Hematopoietic multipotent progenitor cell treated with erythropoietin and hydrocortisone succinate and interleukin-3 and kit ligand, for 17 days (in vitro differentiated cells): ENCODE data around the gene TRAPPC2.

ENCODE experiments used
- DNase-seq: peaks from one replicate; pipeline ENCODE4 v3.0.0-alpha.2; 2015; ENCODE audit warnings: low spot score

The TRAPPC2 gene

DNA sequence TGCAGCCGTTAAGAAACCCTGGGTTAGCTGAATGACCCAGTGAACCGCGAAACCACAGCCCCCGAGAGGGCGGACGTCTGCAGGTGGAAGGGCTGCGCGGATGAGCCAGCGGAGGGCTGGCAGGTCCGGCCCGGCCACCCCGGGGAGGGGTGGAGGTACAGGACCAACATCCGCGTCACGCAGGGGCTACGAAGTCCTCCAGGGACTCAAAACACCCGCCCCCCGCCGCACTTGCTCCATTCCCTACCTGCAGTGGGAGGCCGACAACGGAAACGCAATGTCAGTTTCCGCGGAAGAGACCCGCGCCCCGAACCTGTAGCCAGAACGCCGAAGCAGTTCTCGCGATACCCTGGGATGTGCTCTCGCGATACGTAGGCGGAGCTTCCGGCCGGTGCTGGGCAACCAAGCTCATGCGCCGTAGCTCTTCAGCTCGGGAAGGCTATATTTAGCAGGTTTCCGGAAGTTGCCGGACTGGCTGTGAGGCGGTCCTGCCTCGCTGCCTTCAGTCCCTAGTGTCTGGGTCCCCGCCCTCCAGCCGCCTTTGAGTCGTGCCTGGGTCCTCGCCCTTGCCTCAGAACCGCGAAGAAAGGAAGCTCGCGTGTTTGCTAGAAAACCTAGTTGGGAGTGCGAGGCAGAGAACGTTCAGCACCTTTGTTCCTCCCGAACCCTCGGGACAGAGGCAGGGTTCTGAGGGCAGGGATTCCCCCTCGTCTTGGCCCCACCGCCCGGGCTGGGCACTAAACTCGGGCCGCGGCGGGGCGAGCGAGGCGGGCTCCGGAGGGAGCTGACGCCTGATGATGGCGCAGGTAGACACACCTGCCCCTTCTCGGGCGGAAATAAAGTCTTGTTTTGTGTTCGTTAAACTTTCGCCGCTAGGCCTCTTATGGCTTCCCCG, at the start of gene TRAPPC2, which contains the start of gene OFD1:
TRAPPC2 (minus strand) TSS at position 343 of the 895 bp plus-strand sequence. CDS start 14,657 bp downstream, outside the sequence.
OFD1 (plus strand) TSS at position 471 of the 895 bp plus-strand sequence; CDS start at position 795, 324 bp downstream.
- peak; percentile 94 for DNase-seq

DNA sequence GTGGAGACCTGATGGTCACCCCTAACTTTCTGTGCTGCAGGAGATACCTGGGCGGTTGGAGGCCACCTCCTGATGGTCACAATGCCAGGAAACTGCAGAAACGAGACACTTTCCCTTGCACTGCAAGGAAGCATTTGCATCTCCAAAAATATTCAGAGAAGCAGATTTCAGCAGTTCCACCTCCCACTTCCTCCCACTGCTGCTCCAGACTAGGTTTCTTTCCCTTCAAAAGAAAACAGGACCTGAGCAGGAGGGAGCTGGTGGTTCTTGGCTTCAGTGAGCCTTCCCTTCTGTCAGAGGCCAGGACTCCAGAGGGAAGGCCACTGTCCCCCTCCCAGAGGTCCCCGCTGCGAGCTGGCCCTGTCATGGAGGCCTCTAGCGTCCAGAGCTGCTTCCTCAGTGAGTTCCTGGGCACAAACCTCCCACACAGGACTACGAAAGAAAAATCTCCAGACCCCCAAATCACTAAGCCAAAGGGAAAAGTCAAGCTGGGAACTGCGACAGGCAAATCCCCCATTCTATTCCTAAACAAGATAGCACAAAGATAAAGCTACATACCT, 46.5 kb upstream of the TRAPPC2 start:
- no peak for DNase-seq

DNA sequence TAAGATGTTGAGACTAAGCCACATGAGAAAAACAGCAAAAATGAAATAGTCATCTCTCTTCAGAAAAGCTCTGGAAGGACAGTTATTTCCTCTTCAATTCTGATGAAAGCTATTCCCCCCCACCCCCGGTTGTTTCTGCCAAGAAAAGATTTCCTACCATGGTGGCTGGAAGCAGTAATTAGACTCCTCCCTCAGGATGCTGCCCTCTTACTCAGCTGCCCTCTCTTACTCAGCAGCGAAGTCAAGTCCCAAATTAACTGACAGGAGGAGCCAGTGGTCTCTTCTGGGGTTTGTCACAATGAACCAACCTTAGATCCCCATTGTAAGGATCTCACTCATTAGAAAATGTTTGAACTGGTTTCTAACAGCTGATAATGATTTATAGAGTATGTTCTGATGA, 44.5 kb upstream of the TRAPPC2 start:
- no peak for DNase-seq

DNA sequence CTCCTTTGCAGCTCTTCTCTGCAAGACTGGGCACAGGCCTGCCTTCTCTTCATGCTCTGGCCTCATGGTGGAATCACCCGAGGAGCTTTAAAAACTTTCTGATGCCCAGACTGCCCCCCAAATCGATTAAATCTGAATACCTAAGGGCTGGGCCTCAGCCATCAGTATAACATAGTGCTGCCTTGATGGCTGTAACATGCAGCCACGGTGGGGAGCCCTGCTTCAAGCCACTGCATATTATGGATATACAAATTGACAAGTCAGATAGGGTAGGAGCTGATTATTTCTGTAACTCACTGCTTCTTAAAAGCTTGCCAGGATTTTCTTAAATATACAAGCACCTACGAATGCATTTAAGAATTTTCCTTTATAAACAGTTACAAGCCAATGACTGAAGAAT, 42.0 kb upstream of the TRAPPC2 start:
- DNase-seq, result no peak

DNA sequence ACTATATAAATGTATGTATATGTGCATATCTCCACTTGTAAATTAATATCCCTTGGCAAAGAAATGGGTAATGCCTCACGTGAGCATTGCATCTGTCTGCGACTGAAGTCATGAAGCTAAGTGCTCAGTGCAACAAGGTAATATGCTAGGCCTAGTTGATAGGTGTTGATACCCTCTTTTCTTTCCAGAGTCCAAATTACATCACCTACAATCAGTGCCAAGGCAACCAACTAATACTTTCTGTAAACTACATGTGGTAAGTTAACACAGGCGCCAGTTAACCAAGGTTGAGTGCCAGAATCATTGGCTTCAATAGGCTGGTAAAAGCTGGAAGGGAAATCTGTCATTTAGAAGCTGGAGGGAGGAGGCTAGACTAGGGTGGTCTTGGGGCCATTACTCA, 41.4 kb upstream of the TRAPPC2 start:
- DNase-seq, result no peak

DNA sequence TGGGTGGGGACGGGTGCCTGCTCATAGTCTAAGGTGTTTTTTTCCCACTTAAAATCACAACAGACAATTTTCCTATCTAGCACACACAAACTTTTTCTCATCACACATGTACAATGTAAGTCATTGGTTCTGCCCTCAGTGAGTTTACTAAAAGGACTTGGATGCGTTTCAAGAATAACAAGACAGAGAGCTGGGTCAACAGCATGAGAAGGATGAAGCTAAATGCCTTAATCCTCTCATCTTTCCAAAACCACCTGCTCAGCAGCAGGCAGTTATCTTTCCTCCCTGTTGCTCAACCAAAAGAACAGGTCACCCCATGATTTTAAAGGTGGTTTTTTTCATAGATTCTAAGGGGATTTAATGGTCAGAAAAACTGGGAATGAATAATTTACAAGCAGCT, 40.3 kb upstream of the TRAPPC2 start:
- no peak for DNase-seq

DNA sequence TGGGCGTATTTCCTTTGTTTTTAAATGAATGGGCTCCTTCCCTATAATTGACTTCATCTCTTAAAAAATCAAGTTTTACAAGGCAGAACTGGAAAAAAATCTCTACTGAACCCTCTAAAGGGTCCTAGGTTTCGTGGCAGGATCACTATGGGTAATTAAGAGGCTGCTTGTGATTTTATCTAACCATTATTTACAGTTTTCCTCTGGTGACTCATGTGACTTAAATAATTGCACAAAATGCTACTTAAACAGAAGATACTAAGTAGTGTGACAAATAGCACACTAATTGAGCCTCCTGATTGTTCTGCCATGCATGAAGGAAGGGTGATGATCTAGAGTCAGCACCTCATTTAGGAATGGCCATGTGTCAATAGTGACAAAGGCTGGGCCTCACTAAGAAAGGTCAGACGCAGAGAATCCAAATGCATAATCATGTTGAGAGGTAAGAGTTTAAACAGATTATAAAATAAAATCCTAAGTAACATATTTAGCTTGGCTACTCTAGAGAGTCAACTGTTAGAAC, 35.7 kb upstream of the TRAPPC2 start:
- no peak for DNase-seq

DNA sequence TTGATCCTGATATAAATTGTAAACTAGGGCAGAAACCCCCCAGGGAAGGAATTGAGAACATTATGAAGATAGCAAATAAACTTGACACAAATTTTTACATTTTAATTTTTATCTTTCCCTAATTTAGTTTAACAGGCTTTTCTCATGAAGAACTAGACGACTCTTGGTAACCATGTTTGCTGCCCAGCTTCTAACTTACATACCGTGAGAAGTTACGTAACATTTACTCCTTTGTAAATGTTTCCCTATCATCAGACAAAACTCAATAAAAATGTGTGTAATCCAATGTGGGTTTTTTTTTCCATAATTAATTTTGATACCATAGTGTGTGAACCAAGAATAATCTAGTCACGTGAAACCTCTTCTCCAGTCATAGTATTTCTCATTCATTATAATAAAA, 34.5 kb upstream of the TRAPPC2 start:
- no peak for DNase-seq

DNA sequence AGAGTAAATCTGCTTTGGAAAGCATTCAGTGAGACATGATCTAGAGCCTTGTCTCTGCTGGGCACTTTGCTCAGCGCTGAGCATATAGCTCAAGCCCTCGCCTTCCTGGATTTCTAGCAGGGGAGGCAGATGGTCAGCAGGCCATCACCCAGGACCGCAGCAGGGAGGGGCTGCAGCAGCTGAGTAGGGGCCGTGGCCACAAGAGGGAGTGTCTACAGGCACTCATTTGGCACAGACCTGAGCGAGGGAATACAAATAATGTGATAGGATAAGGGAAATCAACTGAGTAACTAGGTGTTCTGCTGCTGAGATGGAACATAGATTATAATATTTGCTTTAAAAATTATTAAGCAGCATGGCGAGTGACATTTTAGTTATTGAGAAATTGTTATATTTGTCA, 30.3 kb upstream of the TRAPPC2 start:
- no peak for DNase-seq

DNA sequence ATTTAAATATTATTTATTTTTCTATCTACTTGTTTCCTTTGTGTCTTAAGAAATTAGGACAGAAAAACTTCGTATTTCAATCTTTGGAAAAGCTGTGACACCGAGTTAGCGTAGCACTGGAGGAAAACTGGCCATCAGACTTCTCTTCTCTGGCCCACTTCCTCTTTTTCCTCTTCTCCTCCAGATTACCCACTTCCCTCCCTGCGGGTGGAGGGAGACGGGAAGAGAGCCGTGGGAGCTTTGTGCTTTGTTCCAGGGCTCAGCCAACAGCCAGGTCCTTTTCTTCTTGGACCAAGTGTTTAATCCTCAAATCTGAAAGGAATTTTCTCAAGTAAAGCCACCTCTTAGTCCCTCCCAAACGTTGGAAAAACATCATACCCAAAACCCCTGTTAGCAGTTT, 29.9 kb upstream of the TRAPPC2 start:
- DNase-seq, result no peak

DNA sequence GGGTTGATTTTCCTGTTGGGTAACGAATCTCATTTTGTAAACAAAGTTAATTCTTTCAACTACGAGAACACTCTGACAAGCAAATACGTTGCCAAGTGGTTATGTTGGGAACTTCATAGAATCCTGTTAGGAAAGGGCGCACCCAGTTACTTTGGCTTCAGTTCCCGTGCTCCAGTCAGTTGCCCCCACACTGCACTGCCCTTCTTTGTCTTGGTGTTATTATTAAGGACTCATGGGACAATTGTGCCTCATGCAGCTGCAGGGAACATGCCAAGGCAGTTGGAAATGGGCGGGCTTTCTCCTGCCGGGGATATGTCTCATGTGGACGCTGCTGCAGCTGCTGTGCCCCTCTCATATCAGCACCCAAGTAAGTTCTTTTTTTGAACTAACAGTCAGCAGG, 29.1 kb upstream of the TRAPPC2 start:
- DNase-seq, result no peak

DNA sequence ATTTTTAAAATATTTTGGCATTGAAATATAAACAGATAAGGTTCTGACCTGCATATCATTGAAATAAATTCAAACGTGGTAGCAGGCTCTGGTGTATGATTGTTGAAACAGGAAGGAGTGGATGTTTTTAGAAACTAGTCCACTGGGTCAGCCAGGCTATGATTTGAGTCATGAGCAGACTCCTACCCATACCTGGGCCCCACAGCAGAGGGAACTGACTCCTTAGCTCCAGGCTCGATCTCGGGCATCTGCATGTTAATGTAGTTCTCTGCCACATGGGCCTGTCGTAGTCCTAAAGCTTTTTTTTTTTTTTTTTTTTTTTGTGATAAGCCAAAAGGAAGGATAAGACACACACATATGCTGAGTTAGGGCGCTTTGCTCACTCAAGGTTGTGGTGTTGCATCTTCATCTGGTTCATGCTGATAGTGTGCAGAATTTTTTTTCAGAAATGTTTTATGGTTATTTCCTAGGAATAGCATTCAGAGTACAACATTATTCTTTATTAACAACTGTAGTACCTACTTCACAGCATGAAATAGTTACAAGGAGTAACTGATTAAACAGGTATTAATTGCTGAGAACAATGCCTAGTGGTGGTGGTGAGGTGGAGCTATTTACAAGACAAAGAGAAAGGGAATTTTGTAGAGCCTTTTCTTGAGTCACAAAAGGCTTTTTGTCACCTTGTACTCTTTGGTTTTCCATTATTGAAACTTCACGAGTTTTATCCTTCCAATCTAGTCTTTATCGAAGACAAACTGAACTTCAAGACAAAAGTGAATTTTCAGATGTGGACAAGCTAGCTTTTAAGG, 27.4 kb upstream of the TRAPPC2 start:
- DNase-seq, result peak; percentile 40

DNA sequence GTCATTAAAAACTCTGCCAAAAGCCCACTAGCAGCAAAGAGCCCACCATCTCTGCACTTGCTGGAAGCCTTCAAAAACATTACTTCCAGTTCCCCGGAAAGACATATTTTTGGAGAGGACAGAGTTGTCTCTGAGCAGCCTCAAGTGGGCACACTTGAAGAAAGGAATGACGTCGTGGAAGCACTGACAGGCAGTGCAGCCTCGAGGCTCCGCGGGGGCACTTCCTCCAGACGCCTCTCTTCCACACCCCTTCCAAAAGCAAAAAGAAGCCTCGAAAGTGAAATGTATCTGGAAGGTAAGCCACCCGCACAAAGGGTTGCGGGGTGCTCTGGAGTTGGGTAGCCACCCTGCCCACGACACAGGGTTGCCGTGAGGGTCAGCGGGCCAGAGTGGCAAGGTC, 26.0 kb upstream of the TRAPPC2 start:
- DNase-seq, result no peak

DNA sequence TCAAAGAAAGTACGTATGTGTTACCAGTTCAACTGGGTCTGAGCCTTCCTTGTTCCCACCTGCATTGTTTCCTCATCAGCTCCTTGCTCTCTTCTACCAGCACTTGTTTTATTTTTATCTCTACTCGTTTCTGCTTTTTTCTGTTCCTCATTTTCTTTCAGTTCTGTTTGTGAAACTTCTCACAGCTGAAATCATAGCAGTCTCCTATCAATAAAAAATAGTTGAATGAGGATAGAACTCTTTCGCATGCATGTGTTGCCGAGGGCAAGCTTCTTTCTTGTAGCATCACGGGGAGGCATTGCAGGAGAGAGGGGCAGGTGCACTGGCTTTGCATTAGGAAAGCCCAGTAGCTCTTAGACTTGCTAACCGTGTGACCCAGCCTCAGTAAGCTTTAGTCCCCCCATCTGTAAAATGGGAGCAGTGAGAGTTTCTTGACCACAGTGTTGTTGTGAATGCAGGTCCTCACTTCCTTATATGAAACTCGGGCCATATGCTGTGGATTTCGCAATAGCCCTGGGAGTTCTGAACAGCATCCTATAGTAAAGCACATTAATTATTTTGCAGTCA, 24.8 kb upstream of the TRAPPC2 start:
- DNase-seq, result no peak

DNA sequence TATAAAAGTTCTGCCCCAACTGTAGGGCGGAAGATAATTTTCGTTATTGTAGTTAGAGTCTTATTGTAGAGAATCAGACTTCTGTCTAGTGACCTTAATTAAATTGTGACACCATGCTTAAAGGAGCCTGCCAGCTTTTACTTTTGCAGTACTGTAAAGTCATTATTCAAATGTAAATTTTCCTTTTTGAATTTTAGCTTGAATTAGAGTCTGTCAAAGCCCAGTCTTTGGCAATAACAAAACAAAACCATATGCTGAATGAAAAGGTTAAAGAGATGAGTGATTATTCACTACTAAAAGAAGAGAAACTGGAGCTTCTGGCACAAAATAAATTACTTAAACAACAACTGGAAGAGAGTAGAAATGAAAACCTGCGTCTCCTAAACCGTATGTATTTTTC, 22.0 kb upstream of the TRAPPC2 start:
- DNase-seq, result no peak

DNA sequence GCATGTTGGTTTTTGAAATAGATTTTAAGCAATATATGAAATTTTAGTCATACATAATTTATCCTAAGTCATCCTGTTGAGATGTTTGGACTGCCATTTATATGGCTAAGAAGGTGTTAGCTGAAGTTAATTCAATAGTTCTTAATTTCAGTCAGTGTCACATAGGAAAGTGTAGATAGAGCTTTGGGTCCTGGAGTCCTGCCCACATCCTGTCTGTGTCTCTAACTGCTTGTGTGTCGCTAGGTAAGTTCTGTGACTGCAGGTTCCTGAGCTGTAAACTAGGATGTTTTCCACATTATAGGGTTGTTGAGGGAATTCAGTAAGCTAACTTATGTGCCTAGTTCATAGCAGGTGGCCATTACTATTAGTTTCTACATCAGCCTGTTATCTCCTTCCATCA, 20.8 kb upstream of the TRAPPC2 start:
- no peak for DNase-seq

DNA sequence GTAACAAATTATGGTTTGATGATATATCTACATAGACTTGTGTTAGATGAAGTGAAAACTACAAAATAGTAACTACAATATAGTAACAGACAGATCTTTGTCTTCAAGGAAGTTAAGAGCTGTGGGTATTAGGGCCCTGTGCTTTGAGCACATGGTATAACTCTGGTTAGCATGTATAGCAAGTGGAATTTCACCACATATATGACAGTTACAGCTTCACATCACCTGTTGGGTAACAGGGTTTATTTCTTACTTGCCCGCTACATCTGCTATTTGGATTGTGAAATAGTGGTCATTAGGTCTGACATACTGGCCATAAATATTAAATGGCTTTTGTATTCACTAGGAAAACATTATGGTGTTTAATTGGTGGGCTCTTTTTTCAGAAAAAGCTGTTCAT, 20.3 kb upstream of the TRAPPC2 start:
- DNase-seq, result no peak

DNA sequence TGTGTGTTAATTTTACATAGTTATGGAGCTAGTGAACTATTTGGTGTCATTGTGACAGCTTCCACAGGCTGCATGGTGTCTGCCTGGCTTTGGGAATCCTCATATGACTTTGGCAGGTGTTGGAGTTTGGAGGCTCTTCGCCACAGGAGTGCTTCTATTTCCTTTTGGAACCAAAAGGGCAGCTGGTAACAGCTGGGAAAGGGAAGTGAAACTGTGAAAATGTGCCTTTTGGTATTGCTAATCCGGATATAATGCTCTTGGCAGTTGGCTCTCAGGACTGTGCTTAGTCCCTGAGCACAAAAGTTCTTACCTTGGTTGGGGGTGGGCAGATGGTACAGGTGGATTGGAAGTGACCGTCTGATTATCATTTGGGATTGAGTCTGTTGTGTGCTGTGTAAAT, 18.2 kb upstream of the TRAPPC2 start:
- no peak for DNase-seq

DNA sequence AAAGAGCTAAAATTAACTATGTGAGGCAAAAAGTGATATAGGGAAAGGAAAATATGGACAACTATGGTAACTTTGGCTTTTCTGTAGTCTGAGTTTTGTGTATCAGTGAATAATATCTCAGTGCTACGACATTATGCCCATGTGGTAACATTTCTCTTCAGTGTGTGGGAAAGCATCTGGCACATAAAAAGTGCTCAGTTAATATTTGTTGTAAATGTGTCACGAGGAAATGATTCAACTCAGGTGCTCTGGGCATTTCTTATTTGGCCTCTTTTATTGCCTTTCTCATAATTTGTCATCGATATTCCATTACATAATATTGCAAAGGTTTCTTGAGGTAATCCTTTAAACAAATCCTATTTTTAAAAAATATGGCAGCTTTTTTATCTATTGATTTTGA, 17.7 kb upstream of the TRAPPC2 start:
- DNase-seq, result no peak

DNA sequence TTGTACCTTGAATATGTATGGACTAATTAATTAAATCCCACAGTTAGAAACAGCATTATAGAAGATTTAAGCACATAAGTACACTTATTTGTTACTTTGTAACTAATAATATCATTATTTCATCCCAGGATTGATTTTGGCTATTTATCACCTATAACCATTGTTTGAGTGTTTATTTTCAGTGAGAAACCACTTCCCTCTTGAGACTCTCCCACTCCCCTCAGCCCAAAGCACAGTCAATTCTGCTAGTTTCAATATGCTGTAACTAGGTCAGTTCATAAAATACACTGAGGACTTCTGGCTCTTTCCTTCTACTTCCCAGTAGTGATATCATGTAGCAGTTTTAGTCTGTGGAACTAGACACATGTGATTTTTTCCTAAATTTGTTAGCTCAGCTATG, 16.4 kb upstream of the TRAPPC2 start:
- DNase-seq, result no peak

DNA sequence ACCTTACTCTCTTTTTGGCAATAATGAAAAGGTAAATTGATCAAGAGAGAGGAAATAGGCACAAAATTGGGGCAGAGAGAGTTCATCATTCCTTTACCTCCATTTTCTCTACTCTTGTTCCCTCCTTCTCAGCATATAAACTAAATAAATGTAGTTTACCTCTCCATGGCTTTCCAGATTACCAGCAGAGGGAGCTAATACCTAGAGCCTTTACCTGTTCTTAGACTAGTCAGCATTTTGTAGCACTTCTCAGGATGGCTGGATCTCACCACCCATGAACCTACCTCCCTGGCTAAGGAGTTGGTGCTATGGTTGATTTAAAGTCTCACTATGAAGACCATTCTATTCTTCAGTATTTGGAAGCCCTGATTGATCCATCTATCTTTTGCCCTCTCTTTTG, 15.8 kb upstream of the TRAPPC2 start:
- peak; percentile 73 for DNase-seq

DNA sequence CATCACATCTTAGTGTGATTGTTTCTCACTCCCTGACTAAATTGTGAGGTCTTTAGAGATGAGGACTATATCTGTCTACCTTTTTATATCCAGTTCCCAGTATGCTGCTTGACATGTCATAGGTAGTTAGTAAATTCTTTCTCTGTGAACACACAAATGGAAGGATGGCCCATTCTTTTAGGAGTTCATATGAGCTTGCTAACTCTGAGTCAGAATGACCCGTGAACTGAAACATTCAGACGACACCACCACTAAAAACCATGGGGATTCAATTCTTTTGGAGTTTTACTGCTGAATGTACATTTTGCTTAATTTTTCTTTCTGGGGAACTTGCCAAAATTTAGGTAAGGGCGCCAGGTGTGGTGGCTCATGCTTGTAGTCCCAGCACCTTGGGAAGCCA, 14.1 kb upstream of the TRAPPC2 start:
- DNase-seq, result no peak
